Neural progenitor cell (in vitro differentiated cells): ENCODE results near the gene INSIG1.

Experiments used
- CTCF ChIP-seq: fragments of 200-600 bp; sonication (generic); IDR thresholded peaks from 2 replicates; pipeline ENCODE4 v1.5.1; 2017; ENCODE audit warnings: antibody characterized with exemption, mild to moderate bottlenecking
- EZH2 ChIP-seq: fragments of 200-600 bp; sonication (generic); IDR thresholded peaks from 2 replicates; pipeline ENCODE4 v1.6.1; 2017; ENCODE audit warnings: antibody characterized with exemption, mild to moderate bottlenecking, moderate library complexity
- EZH2phosphoT487 ChIP-seq: fragments of 200-600 bp; sonication (generic); IDR thresholded peaks from 2 replicates; pipeline ENCODE4 v1.6.1; 2017; ENCODE audit warnings: antibody characterized with exemption

GRCh38 chr7:155294511-155294778, 3.2 kb upstream of the INSIG1 start:
- TF ChIP-seq EZH2: no peak
- no peak for TF ChIP-seq CTCF
- TF ChIP-seq EZH2phosphoT487: no peak
